Trophoblast cell (in vitro differentiated cells and primary cell): ENCODE results near the gene ALOX5AP. TPM values are rescaled to one million over a fixed set of nuclear protein-coding genes. Genes with fewer than 3 reads are reported as not detected.
A peak's percentile ranks its signal among the peaks of the same experiment; 100 is the strongest.

Source experiments
- DNase-seq, 2 donors: peaks; one replicate each; pipeline ENCODE4 v3.0.0-alpha.2; 2016
- H2AFZ ChIP-seq: 2 replicates; pipeline ENCODE4 v1.6.1; 2013; ENCODE audit warnings: low read length, moderate library complexity, mild to moderate bottlenecking; ENCODE audit not compliant: insufficient read depth, poor library complexity
- H2AK5ac ChIP-seq: 2 replicates; pipeline ENCODE4 v1.6.1; 2013; ENCODE audit warnings: mild to moderate bottlenecking, low read length
- H2BK120ac ChIP-seq: 2 replicates; pipeline ENCODE4 v1.6.1; 2013; ENCODE audit warnings: low read length, mild to moderate bottlenecking, moderate library complexity; ENCODE audit not compliant: insufficient read depth, poor library complexity
- H2BK12ac ChIP-seq: 2 replicates; pipeline ENCODE4 v1.6.1; 2013; ENCODE audit warnings: mild to moderate bottlenecking, low read length, moderate library complexity
- H2BK5ac ChIP-seq: 2 replicates; pipeline ENCODE4 v1.6.1; 2013; ENCODE audit warnings: low read length, low read depth, moderate library complexity, mild to moderate bottlenecking; ENCODE audit not compliant: poor library complexity
- H3K14ac ChIP-seq: 2 replicates; pipeline ENCODE4 v1.6.1; 2013; ENCODE audit warnings: mild to moderate bottlenecking, low read length
- H3K18ac ChIP-seq: 2 replicates; pipeline ENCODE4 v1.6.1; 2013; ENCODE audit warnings: mild to moderate bottlenecking, low read length
- H3K23ac ChIP-seq: 2 replicates; pipeline ENCODE4 v1.6.1; 2013; ENCODE audit warnings: low read length
- H3K27ac ChIP-seq: 2 replicates; pipeline ENCODE4 v1.5.1; 2013; ENCODE audit warnings: low read depth, mild to moderate bottlenecking, inconsistent platforms, low read length, moderate library complexity
- H3K27me3 ChIP-seq: 2 replicates; pipeline ENCODE4 v1.6.1; 2013; ENCODE audit warnings: inconsistent platforms, mild to moderate bottlenecking, low read length, moderate library complexity; ENCODE audit not compliant: insufficient read depth
- H3K36me3 ChIP-seq, 2 experiments: 1 replicate in 1 of 2; 2 replicates in 1 of 2; pipeline ENCODE4 v1.6.1; 2013; ENCODE audit warnings: low read length in 2 of 2, mild to moderate bottlenecking in 2 of 2, moderate library complexity in 1 of 2; ENCODE audit not compliant: insufficient read depth in 2 of 2, control insufficient read depth in 1 of 2
- H3K4ac ChIP-seq: 2 replicates; pipeline ENCODE4 v1.6.1; 2013; ENCODE audit warnings: low read depth, mild to moderate bottlenecking, low read length, moderate library complexity
- H3K4me1 ChIP-seq, 2 experiments: 1 replicate in 1 of 2; 2 replicates in 1 of 2; pipeline ENCODE4 v1.6.1; 2013; ENCODE audit warnings: low read length in 2 of 2, mild to moderate bottlenecking in 2 of 2, moderate library complexity in 1 of 2; ENCODE audit not compliant: insufficient read depth in 2 of 2, control insufficient read depth in 1 of 2
- H3K4me2 ChIP-seq: 2 replicates; pipeline ENCODE4 v1.6.1; 2013; ENCODE audit warnings: inconsistent platforms, mild to moderate bottlenecking, low read length, moderate library complexity
- H3K4me3 ChIP-seq: 2 replicates; pipeline ENCODE4 v1.5.1; 2013; ENCODE audit warnings: mild to moderate bottlenecking, low read depth, low read length, inconsistent platforms
- H3K79me1 ChIP-seq: one replicate; pipeline ENCODE4 v1.6.1; 2013; ENCODE audit warnings: low read length
- H3K79me2 ChIP-seq: 2 replicates; pipeline ENCODE4 v1.6.1; 2013; ENCODE audit warnings: low read length, mild to moderate bottlenecking; ENCODE audit not compliant: control insufficient read depth, insufficient read depth, poor library complexity
- H3K9ac ChIP-seq: 2 replicates; pipeline ENCODE4 v1.6.1; 2013; ENCODE audit warnings: mild to moderate bottlenecking, low read length
- H3K9me3 ChIP-seq: 2 replicates; pipeline ENCODE4 v1.6.1; 2013; ENCODE audit warnings: low read depth, mild to moderate bottlenecking, control low read depth, inconsistent platforms, low read length; ENCODE audit not compliant: insufficient read depth
- H4K12ac ChIP-seq: 2 replicates; pipeline ENCODE4 v1.6.1; 2013; ENCODE audit warnings: low read depth, mild to moderate bottlenecking, low read length, moderate library complexity
- H4K8ac ChIP-seq: 2 replicates; pipeline ENCODE4 v1.6.1; 2013; ENCODE audit warnings: low read depth, mild to moderate bottlenecking, low read length, moderate library complexity
- H4K91ac ChIP-seq: one replicate; pipeline ENCODE4 v1.6.1; 2013; ENCODE audit warnings: low read depth, mild to moderate bottlenecking, low read length, moderate library complexity
- WGBS: extraction: QIAGEN DNeasy Blood & Tissue Kit; methylation state at CpG from one replicate; pipeline ENCODE4 v1.1.7; 2013; ENCODE audit warnings: missing lambda C conversion rate; ENCODE audit not compliant: insufficient read length, insufficient coverage; ENCODE audit errors: extremely low coverage; 5-methylcytosine and 5-hydroxymethylcytosine counted together
- polyA plus RNA-seq: library from polyadenylated mRNA; stranded (reverse); fragments of 200-250 nt; gene quantifications from 2 replicates; pipeline ENCODE4 v1.2.3, GENCODE V29; 2013

Gene ALOX5AP
- polyA plus RNA-seq = 3.3 and 3.5 TPM in 2 replicates

- Histone ChIP-seq H4K91ac (peak within 1 kb of the TSS; percentile 90), H3K9ac (no peak within 1 kb of the TSS), H3K79me1 (peaks cover 15% of the 10 kb centered on the region), H2BK5ac (peak within 1 kb of the TSS; percentile 47), H3K27ac (peak within 1 kb of the TSS; percentile 77), H3K79me2 (no peaks in the 10 kb centered on the region), H4K8ac (peak within 1 kb of the TSS; percentile 36), H2AFZ (peak within 1 kb of the TSS; percentile 17), H3K4ac (peak within 1 kb of the TSS; percentile 31), H3K4me3 (no peak within 1 kb of the TSS), H2AK5ac (peak within 1 kb of the TSS; percentile 62), H2BK12ac (peak within 1 kb of the TSS; percentile 37), H4K12ac (no peak within 1 kb of the TSS), H3K4me1 (peaks cover 8 to 14% of the 10 kb centered on the region in 2 experiments), H3K14ac (peak within 1 kb of the TSS; percentile 11), H3K9me3 (peaks cover 1% of the 10 kb centered on the region), H3K27me3 (no peaks in the 10 kb centered on the region), H3K4me2 (no peak within 1 kb of the TSS), H3K23ac (no peak within 1 kb of the TSS), H3K18ac (peak within 1 kb of the TSS; percentile 73), H2BK120ac (peak within 1 kb of the TSS; percentile 77), H3K36me3 (no peaks in the 10 kb centered on the region)
- WGBS = no CpG with 5 or more reads among the region's 6 CpGs
- DNase-seq = no peak
Observed at GRCh38 chr13:30735025-30735871, at the start of gene ALOX5AP. TSS of gene ALOX5AP (plus strand) at chr13:30735543. CDS start at chr13:30735606, 63 bp downstream.

- Histone ChIP-seq H2BK120ac (no peak overlapping the region), H3K4me3 (no peak overlapping the region), H3K23ac (no peak overlapping the region), H3K79me2 (peaks cover 2% of the 10 kb centered on the region), H3K4me1 (peaks cover 0 to 7% of the 10 kb centered on the region in 2 experiments), H2AK5ac (no peak overlapping the region), H3K27ac (no peak overlapping the region), H4K12ac (no peak overlapping the region), H3K36me3 (no peaks in the 10 kb centered on the region), H4K8ac (no peak overlapping the region), H3K14ac (no peak overlapping the region), H3K4ac (no peak overlapping the region), H2BK12ac (no peak overlapping the region), H3K9ac (no peak overlapping the region), H3K4me2 (no peak overlapping the region), H2BK5ac (no peak overlapping the region), H4K91ac (no peak overlapping the region), H2AFZ (no peak overlapping the region), H3K79me1 (peaks cover 2% of the 10 kb centered on the region), H3K27me3 (no peaks in the 10 kb centered on the region), H3K18ac (no peak overlapping the region), H3K9me3 (no peaks in the 10 kb centered on the region)
- DNase-seq = peak; percentile 63 to 85
- no CpG with 5 or more reads among the region's 2 CpGs for WGBS
Observed at GRCh38 chr13:30685987-30686386, 49.4 kb upstream of the ALOX5AP start.

DNA sequence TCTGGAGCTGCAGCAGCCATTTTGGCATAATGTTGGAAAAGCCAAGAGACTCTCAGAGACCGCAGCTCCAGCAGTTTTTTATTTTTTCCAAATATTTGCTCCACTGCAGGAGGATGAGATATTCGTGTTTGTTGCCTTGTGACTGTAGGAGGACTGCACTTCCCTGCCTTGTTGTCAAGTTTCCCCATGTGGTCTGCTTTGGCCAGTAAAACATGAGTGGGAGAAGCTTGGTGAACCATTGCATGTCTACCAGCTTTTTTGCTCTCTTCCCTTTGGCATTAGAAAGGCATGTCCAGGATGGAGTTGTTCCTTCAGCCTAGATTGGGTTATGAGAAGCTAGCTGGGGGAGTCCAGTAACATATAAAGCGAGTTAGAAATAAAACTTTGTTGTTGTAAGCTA, 47.7 kb upstream of the ALOX5AP start:
- DNase-seq = no peak
- no peak overlapping the region for H3K23ac ChIP-seq
- no peak overlapping the region for H4K12ac ChIP-seq
- H2AFZ ChIP-seq = no peak overlapping the region
- no peak overlapping the region for H3K14ac ChIP-seq
- H3K4me2 ChIP-seq = no peak overlapping the region
- H4K8ac ChIP-seq = no peak overlapping the region
- no peak overlapping the region for H2BK120ac ChIP-seq
- H3K36me3 ChIP-seq = no peaks in the 10 kb centered on the region
- no peak overlapping the region for H2BK12ac ChIP-seq
- peaks cover 0 to 6% of the 10 kb centered on the region in 2 experiments for H3K4me1 ChIP-seq
- no peak overlapping the region for H3K18ac ChIP-seq
- H3K27ac ChIP-seq = no peak overlapping the region
- no peaks in the 10 kb centered on the region for H3K27me3 ChIP-seq
- no peak overlapping the region for H2AK5ac ChIP-seq
- H3K9me3 ChIP-seq = no peaks in the 10 kb centered on the region
- no peak overlapping the region for H2BK5ac ChIP-seq
- H3K79me2 ChIP-seq = peaks cover 2% of the 10 kb centered on the region
- no CpG with 5 or more reads among the region's 3 CpGs for WGBS
- no peaks in the 10 kb centered on the region for H3K79me1 ChIP-seq
- no peak overlapping the region for H3K4ac ChIP-seq
- no peak overlapping the region for H4K91ac ChIP-seq
- H3K9ac ChIP-seq = no peak overlapping the region
- H3K4me3 ChIP-seq = no peak overlapping the region

DNA sequence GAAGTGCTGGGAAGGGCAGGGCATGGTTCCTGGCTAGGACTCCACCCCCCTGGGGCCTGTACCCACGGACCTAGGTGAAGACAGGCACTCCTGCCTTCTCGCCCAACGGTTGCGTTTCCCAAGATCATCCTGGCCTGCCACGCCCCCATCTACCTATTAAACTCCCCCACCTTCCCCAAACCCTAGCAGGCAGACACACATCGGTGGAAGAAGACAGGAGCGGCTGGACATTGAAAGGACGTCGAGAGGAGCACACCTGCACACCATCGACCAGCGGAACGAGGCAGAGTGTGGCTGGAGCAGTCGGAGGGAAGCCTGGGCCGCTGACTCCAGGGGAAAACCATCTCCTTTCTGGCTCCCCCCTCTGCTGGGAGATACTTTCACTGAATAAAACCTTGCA, 45.6 kb upstream of the ALOX5AP start:
- no peak overlapping the region for H3K27ac ChIP-seq
- no peak overlapping the region for H3K4me3 ChIP-seq
- peaks cover 0 to 6% of the 10 kb centered on the region in 2 experiments for H3K4me1 ChIP-seq
- no peak overlapping the region for H2AFZ ChIP-seq
- H3K27me3 ChIP-seq = no peaks in the 10 kb centered on the region
- no peak overlapping the region for H4K12ac ChIP-seq
- H2BK120ac ChIP-seq = no peak overlapping the region
- no peak overlapping the region for H3K4ac ChIP-seq
- no peak overlapping the region for H2BK5ac ChIP-seq
- no peak overlapping the region for H2BK12ac ChIP-seq
- no peaks in the 10 kb centered on the region for H3K9me3 ChIP-seq
- WGBS = no CpG with 5 or more reads among the region's 14 CpGs
- no peak overlapping the region for H3K9ac ChIP-seq
- H4K91ac ChIP-seq = no peak overlapping the region
- H3K14ac ChIP-seq = no peak overlapping the region
- peak overlapping the region; percentile 51 for H2AK5ac ChIP-seq
- no peaks in the 10 kb centered on the region for H3K36me3 ChIP-seq
- H4K8ac ChIP-seq = no peak overlapping the region
- H3K18ac ChIP-seq = no peak overlapping the region
- H3K23ac ChIP-seq = no peak overlapping the region
- H3K79me1 ChIP-seq = peaks cover under 1% of the 10 kb centered on the region
- peak in 1 of 2 donors; percentile 13 for DNase-seq
- H3K4me2 ChIP-seq = no peak overlapping the region
- H3K79me2 ChIP-seq = peaks cover 2% of the 10 kb centered on the region
